ENCODE measurements around the gene SYT7.

- TF ChIP-seq CTCF (IDR thresholded peaks at IDR 0.05) = no peak
- no peak for TF ChIP-seq POLR2AphosphoS5 (IDR thresholded peaks at IDR 0.05; ENCODE audit: low read depth, low read length)
- no peak for TF ChIP-seq REST (IDR thresholded peaks at IDR 0.05; ENCODE audit: insufficient read depth in 1 of 2, low read depth in 2 of 2, low read length in 1 of 2)
These were observed 67.6 kb downstream of the SYT7 start for GRCh38 chr11:61513143-61513765.
